LNCaP clone FGC (cell line): ENCODE results near the gene GNG4.

Experiments used
- DNase-seq: peaks from one replicate; pipeline ENCODE4 v3.0.0-alpha.2; 2011; ENCODE audit warnings: low read depth
- H3K4me3 ChIP-seq: 2 replicates; pipeline ENCODE4 v1.5.1; 2011; ENCODE audit warnings: mild to moderate bottlenecking, low read depth, low read length, control low read depth
- CTCF ChIP-seq: IDR thresholded peaks from 2 replicates; pipeline ENCODE4 v1.5.1; 2012; ENCODE audit warnings: mild to moderate bottlenecking; ENCODE audit not compliant: control insufficient read depth, insufficient read depth; ENCODE audit errors: extremely low read depth

The GNG4 gene

DNA sequence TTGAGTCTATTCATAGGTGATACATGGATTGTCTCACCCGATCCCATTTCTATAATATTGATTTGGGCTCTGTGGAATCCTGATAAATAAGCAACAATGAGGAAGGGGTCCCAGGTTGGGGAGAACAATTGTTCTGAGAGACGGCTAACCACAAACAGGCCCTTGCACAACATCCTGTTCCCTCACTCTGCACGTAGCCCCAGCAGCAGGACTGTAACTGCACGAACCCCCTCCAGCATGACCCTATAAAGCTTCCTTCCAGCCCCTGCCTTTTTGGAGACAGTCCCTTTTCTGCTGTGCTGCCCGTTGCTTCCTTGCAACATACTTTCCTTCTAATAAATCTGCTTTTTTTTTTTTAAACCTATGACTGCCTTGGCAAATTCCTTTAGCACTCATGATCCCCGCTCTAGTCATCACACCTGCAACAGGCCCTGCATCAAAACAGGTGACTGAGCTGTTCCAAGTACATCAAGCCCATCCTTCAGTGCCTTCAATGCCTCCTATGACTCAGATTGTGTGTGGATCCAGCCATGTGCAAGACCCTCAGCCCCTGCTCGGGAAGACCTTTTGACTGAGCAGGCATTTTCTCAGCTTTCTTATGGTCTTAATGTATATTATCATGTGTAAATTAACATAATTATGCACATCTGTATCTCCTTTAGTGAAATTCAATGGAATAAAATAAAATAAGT, 81.6 kb downstream of the GNG4 start:
- DNase-seq: no peak
- no peak for TF ChIP-seq CTCF

GRCh38 chr1:235566084-235566483, 83.5 kb downstream of the GNG4 start:
- DNase-seq: no peak
- no peak for TF ChIP-seq CTCF
- H3K4me3 ChIP-seq: no peak overlapping the region

More for the DNA sequence above, 81.6 kb downstream of the GNG4 start:
- no peak overlapping the region for H3K4me3 ChIP-seq

GRCh38 chr1:235563513-235564061, 86.0 kb downstream of the GNG4 start:
- no peak for DNase-seq
- no peak for TF ChIP-seq CTCF
- no peak overlapping the region for H3K4me3 ChIP-seq

DNA sequence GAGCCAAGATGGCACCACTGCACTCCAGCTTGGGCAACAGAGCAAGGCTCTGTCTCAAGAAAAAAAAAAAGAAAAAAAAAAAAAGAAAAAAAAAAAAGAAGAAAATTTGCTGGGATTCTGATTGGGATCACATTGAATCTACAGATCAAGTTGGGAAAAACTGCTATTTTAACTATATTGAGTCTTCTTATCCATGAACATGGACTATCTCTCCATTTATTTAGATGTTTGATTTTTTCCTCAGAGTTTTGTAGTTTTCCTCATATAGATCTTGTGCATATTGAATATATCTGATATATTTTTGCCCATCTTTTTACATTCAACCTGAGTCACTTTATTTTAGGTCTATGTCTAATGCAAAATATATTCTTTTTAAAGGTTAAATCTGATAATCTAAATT, 87.0 kb downstream of the GNG4 start:
- no peak for TF ChIP-seq CTCF
- no peak for DNase-seq
- H3K4me3 ChIP-seq: no peak overlapping the region

GRCh38 chr1:235558621-235559169, 90.9 kb downstream of the GNG4 start:
- no peak for TF ChIP-seq CTCF
- no peak for DNase-seq
- H3K4me3 ChIP-seq: no peak overlapping the region

DNA sequence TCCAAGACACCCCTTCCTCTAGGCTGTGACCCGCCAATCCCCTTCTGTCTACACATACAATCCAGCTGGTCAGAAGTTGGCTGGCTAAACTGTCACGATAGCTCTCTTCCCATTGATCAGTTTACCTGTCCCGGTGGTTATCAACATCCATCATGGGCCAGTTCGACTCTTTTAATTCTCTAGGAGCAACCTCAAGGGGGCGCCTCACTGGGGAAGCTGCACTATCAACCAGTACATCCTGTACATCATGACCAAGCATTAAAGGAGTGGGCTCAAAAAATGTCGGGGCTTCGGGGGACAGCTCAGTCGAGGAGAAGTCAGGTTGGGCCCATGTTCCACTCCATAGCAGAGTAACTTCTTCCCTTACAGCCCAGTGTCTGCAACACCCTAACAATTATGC, 92.1 kb downstream of the GNG4 start:
- H3K4me3 ChIP-seq: no peak overlapping the region
- no peak for DNase-seq
- no peak for TF ChIP-seq CTCF
